ENCODE data around the gene OGT.

GRCh38 chrX:71504346-71504745 is 28.6 kb upstream of the OGT start:
- no peak for TF ChIP-seq POLR2AphosphoS5 (IDR thresholded peaks at IDR 0.05; ENCODE audit: low read depth, low read length)
- TF ChIP-seq REST (IDR thresholded peaks at IDR 0.05; ENCODE audit: insufficient read depth in 1 of 2, low read depth in 2 of 2, low read length in 2 of 2) = no peak
- no peak for TF ChIP-seq SIN3A (IDR thresholded peaks at IDR 0.05; ENCODE audit: borderline replicate concordance, insufficient read depth, low read length)
- TF ChIP-seq TAF1 (IDR thresholded peaks at IDR 0.05; ENCODE audit: borderline replicate concordance, insufficient read depth, low read length) = no peak
- TF ChIP-seq FOXP2 (optimal IDR thresholded peaks at IDR 0.05; ENCODE audit: borderline replicate concordance, extremely low read depth, extremely low read length, insufficient read depth) = no peak

All from PFSK-1 (cell line).